Osteocyte (in vitro differentiated cells): ENCODE data around the gene SNRPB2. TPM values are rescaled to one million over a fixed set of nuclear protein-coding genes. Genes with fewer than 3 reads are reported as not detected.

Experiments
- DNase-seq: peaks from one replicate; pipeline ENCODE4 v3.0.0; 2021; ENCODE audit warnings: mixed read lengths; ENCODE audit not compliant: unreplicated experiment; ENCODE audit errors: extremely low spot score
- H3K27ac Mint-ChIP-seq: one replicate; pipeline ENCODE4 v1.8.0; 2021; ENCODE audit warnings: mild to moderate bottlenecking, mixed read lengths; ENCODE audit not compliant: unreplicated experiment
- H3K27me3 Mint-ChIP-seq: one replicate; pipeline ENCODE4 v1.8.0; 2021; ENCODE audit warnings: mixed read lengths; ENCODE audit not compliant: unreplicated experiment
- H3K36me3 Mint-ChIP-seq: one replicate; pipeline ENCODE4 v1.8.0; 2021; ENCODE audit warnings: mixed read lengths; ENCODE audit not compliant: unreplicated experiment
- H3K4me1 Mint-ChIP-seq: one replicate; pipeline ENCODE4 v1.8.0; 2021; ENCODE audit warnings: mixed read lengths; ENCODE audit not compliant: unreplicated experiment
- H3K4me3 Mint-ChIP-seq: one replicate; pipeline ENCODE4 v1.8.0; 2021; ENCODE audit warnings: mild to moderate bottlenecking, moderate library complexity, mixed read lengths; ENCODE audit not compliant: unreplicated experiment
- H3K9me3 Mint-ChIP-seq: one replicate; pipeline ENCODE4 v1.8.0; 2021; ENCODE audit warnings: mixed read lengths; ENCODE audit not compliant: unreplicated experiment
- total RNA-seq: library from RNA; stranded (reverse); gene quantifications from 2 replicates; pipeline ENCODE4 v1.2.1, GENCODE V29; 2021
- TF ChIP-seq, protein P1 (sequence below): fragments of 200-600 bp; sonication (generic); IDR thresholded peaks from 2 replicates; pipeline ENCODE4 v1.5.0; 2021; ENCODE audit warnings: antibody characterized with exemption, mild to moderate bottlenecking, moderate library complexity

SNRPB2 gene
- total RNA-seq, 1 donor from 2014 or later: 57.6 TPM

DNA sequence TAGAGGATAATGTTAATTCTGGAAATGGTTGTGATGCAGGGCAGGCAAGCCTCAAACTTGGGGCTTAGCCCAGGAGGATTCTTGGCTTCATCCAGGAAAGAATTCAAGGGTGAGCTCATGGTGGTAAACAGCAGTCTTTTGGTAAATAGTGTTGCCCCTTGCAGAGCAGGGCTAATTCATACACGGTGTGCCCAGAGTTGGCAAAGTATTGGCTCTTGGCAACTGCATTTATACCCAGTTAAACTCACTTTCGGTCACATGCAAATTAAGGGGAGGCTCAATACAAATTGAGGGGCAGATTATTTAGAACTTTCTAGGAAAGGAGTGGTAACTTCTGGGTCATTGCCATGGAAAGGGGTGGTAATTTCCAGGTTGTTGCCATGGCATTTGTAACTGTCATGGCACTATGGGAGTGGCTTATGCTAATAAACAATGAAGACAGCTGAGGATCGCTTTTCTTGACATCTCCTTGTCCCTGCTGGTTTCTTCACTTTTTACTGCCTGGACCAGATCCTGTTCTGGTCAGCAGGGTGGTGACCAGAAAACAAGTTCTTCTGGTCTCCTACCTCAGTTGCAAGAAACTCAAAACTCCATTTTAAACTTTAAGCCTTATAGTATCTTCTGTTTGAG lies 14.5 kb downstream of the SNRPB2 start:
- Mint-ChIP-seq H3K4me1 (peaks cover 1% of the 10 kb centered on the region), H3K36me3 (peaks cover 28% of the 10 kb centered on the region), H3K4me3 (no peak overlapping the region), H3K27me3 (peaks cover 20% of the 10 kb centered on the region), H3K9me3 (no peaks in the 10 kb centered on the region), H3K27ac (no peak overlapping the region)
- TF ChIP-seq, protein P1, sequence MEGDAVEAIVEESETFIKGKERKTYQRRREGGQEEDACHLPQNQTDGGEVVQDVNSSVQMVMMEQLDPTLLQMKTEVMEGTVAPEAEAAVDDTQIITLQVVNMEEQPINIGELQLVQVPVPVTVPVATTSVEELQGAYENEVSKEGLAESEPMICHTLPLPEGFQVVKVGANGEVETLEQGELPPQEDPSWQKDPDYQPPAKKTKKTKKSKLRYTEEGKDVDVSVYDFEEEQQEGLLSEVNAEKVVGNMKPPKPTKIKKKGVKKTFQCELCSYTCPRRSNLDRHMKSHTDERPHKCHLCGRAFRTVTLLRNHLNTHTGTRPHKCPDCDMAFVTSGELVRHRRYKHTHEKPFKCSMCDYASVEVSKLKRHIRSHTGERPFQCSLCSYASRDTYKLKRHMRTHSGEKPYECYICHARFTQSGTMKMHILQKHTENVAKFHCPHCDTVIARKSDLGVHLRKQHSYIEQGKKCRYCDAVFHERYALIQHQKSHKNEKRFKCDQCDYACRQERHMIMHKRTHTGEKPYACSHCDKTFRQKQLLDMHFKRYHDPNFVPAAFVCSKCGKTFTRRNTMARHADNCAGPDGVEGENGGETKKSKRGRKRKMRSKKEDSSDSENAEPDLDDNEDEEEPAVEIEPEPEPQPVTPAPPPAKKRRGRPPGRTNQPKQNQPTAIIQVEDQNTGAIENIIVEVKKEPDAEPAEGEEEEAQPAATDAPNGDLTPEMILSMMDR: no peak
- DNase-seq: no peak

DNA sequence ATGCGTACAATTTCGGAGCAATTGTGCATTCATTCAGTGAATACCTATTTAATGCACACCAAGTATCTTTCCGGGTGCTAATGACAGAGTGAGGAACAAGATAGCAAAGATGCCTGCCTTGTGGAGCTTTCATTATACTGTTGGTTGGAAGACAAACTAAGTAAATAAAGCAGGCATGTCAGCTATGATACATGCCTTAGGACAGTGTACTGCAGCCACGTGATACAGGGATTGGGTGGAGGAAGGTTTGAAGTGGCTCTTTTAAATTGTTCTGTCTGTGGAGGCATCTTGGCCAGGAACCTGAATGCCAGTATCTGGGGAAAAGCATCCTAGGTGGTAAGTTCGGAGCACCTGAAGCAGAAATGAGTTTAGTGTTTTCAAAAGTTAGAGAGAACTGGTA lies 15.4 kb downstream of the SNRPB2 start:
- DNase-seq: no peak
- TF ChIP-seq, protein P1: no peak
- Mint-ChIP-seq H3K9me3 (no peaks in the 10 kb centered on the region), H3K36me3 (peaks cover 19% of the 10 kb centered on the region), H3K27me3 (peaks cover 25% of the 10 kb centered on the region), H3K27ac (no peak overlapping the region), H3K4me3 (no peak overlapping the region), H3K4me1 (no peaks in the 10 kb centered on the region)

DNA sequence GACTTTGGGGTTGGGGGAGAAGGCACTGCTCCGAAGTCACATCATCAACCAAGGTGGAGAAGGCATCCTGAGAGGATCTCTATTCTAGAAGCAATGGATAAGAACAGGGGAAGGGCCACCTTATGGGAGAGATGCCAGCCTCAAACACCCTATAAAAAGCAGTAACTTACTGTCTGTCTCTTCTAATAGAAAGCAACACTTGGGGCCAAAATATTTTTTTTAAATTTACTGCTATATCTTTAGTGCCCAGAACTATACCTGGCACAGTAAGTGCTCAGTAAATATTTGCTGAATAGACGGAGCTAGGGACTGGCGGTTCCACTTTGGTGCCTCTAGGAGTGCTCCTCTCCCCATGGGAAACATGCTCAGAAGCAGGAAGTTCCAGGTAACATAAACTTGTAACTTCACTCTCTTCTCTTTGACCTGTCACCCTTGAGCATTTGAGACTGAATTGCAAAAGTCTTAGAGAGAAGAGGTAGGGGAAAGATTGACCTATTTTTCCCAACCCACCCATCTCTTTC lies 17.5 kb downstream of the SNRPB2 start:
- Mint-ChIP-seq H3K4me3 (no peak overlapping the region), H3K27me3 (peaks cover 39% of the 10 kb centered on the region), H3K36me3 (peaks cover 4% of the 10 kb centered on the region), H3K27ac (no peak overlapping the region), H3K4me1 (no peaks in the 10 kb centered on the region), H3K9me3 (no peaks in the 10 kb centered on the region)
- TF ChIP-seq, protein P1: no peak
- DNase-seq: no peak

DNA sequence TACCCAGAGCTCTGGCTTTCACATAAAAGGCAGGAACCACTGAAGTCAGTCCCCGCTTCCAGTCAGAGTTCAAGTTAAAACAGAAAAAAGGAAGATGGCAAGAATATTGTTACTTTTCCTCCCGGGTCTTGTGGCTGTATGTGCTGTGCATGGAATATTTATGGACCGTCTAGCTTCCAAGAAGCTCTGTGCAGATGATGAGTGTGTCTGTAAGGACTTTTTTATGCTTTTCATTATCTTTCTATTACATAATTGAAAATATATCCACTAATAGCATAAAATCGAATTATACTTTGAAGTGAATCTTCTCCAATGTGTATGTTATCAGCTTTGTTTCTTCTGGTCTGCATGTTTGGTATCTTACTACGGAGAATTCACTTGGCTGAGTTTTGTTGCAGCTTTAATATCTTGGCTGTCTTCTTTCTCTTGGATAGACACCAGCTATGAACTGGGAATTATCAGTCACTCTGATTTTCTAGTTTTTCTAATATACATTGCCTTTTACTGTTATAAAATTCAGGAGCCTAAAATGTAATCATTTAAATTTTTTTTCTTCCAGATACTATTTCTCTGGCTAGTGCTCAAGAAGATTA lies 18.6 kb downstream of the SNRPB2 start, which contains the start of gene OTOR:
Gene OTOR (plus strand): TSS at position 51 of the 593 bp plus-strand sequence. CDS start 44 bp downstream, at position 95.
- Mint-ChIP-seq H3K4me3 (no peak within 1 kb of the TSS), H3K27me3 (peaks cover 39% of the 10 kb centered on the region), H3K27ac (no peak within 1 kb of the TSS), H3K4me1 (no peaks in the 10 kb centered on the region), H3K36me3 (no peaks in the 10 kb centered on the region), H3K9me3 (no peaks in the 10 kb centered on the region)
- no peak for DNase-seq
- TF ChIP-seq, protein P1: no peak

DNA sequence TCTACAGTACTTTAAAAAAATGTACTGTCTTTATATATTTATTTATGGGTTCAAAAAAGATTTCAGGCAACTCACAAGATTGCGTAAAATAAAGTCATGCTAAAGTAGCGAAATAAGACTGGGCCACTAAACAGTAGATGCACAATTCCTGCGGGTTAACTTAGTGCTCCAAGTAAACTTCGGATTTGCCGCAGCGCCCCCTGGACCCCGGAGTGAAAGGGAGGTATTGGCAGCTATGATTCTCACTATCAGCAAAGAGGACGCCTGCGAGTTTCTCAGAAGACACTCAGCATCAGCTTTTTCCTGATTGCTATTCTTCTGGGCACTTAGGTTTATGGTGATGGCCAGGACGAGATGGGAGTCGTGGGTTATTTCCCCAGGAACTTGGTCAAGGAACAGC lies 19.7 kb downstream of the SNRPB2 start:
- H3K36me3 Mint-ChIP-seq: no peaks in the 10 kb centered on the region
- H3K27ac Mint-ChIP-seq: no peak overlapping the region
- no peak for DNase-seq
- H3K27me3 Mint-ChIP-seq: peaks cover 40% of the 10 kb centered on the region
- H3K9me3 Mint-ChIP-seq: no peaks in the 10 kb centered on the region
- H3K4me3 Mint-ChIP-seq: no peak overlapping the region
- no peaks in the 10 kb centered on the region for H3K4me1 Mint-ChIP-seq
- TF ChIP-seq, protein P1: no peak
